OCI-LY3 (cell line): ENCODE results near the gene ABLIM3.

Source experiments
- H2AFZ ChIP-seq: fragments of 200-600, 300-600 bp; shearing (Covaris generic); 2 replicates; pipeline ENCODE4 v1.6.0; 2014; ENCODE audit warnings: antibody characterized with exemption, low read depth, low read length
- H3K27ac ChIP-seq: fragments of 200-600, 300-600 bp; sonication (generic); 2 replicates; pipeline ENCODE4 v1.5.1; 2014; ENCODE audit warnings: mild to moderate bottlenecking, low read length, moderate library complexity, mixed read lengths
- H3K27me3 ChIP-seq: fragments of 200-600, 300-600 bp; sonication (generic); 2 replicates; pipeline ENCODE4 v1.6.1; 2014; ENCODE audit warnings: low read depth, low read length, mixed read lengths
- H3K36me3 ChIP-seq: fragments of 200-600, 300-600 bp; sonication (generic); replicated peaks from 2 replicates; pipeline ENCODE3; 2014; ENCODE audit warnings: low read depth, low read length, mixed read lengths
- H3K4me1 ChIP-seq: fragments of 300-600, 200-600 bp; sonication (generic); 2 replicates; pipeline ENCODE4 v1.6.1; 2014; ENCODE audit warnings: low read length, mixed read lengths
- H3K4me2 ChIP-seq: fragments of 200-600, 300-600 bp; sonication (generic); 2 replicates; pipeline ENCODE4 v1.6.1; 2014; ENCODE audit warnings: low read length, mixed read lengths
- H3K4me3 ChIP-seq: fragments of 300-600, 200-600 bp; sonication (generic); 2 replicates; pipeline ENCODE4 v1.5.1; 2014; ENCODE audit warnings: antibody characterized with exemption, mild to moderate bottlenecking, low read length, moderate library complexity
- H3K79me2 ChIP-seq: fragments of 300-600, 200-600 bp; shearing (Covaris generic); 2 replicates; pipeline ENCODE4 v1.6.1; 2014; ENCODE audit warnings: mild to moderate bottlenecking, low read length, mixed read lengths
- H3K9ac ChIP-seq: fragments of 300-600, 200-600 bp; shearing (Covaris generic); 2 replicates; pipeline ENCODE4 v1.6.0; 2014; ENCODE audit warnings: mild to moderate bottlenecking, low read length, moderate library complexity
- H3K9me3 ChIP-seq: fragments of 200-600, 300-600 bp; shearing (Covaris generic); 2 replicates; pipeline ENCODE4 v1.6.1; 2014; ENCODE audit warnings: low read length, mixed read lengths; ENCODE audit not compliant: insufficient read depth
- H4K20me1 ChIP-seq: fragments of 200-600, 300-600 bp; sonication (generic); 2 replicates; pipeline ENCODE4 v1.6.1; 2016; ENCODE audit warnings: low read length, mixed read lengths; ENCODE audit not compliant: insufficient read depth
- CTCF ChIP-seq: fragments of 200-600, 300-600 bp; sonication (generic); IDR thresholded peaks from 2 replicates; pipeline ENCODE4 v1.5.1; 2014; ENCODE audit warnings: antibody characterized with exemption, low read length, low read depth
- EZH2phosphoT487 ChIP-seq: fragments of 200-600 bp; shearing (Covaris generic); IDR thresholded peaks from 2 replicates; pipeline ENCODE4 v1.6.1; 2018; ENCODE audit warnings: antibody characterized with exemption, mixed run types, low read depth

ABLIM3 gene

DNA sequence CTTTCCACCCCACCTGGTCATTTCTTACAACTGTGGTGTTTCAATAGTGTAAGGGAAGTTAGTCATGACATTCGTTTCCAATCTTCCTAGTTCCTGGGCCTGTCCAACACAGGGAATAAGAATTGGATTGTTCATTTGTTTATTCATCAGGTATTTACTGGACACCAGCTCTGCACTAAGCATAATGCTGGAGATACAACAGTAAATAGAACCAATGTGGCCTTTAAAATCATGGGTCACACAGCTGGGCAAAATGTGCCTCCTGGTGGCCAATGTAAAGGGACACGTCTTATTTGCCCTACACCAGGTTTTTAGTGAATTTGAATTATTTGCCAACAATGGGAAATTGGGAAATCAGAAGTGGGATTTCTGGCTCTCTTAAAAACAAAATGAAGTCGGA, 10.4 kb downstream of the ABLIM3 start:
- Histone ChIP-seq H3K4me2 (no peak overlapping the region), H3K36me3 (no peaks in the 10 kb centered on the region), H3K79me2 (no peaks in the 10 kb centered on the region), H3K4me3 (no peak overlapping the region), H3K9me3 (no peaks in the 10 kb centered on the region), H3K27me3 (peaks cover 6% of the 10 kb centered on the region; the same call in 1 of the 2 replicates), H3K27ac (no peak overlapping the region), H4K20me1 (no peaks in the 10 kb centered on the region), H2AFZ (no peak overlapping the region), H3K9ac (no peak overlapping the region), H3K4me1 (0 out of 2 replicates have a peak, but pooled peaks cover 3% of the 10 kb centered on the region)
- TF ChIP-seq CTCF (no peak), EZH2phosphoT487 (no peak)

DNA sequence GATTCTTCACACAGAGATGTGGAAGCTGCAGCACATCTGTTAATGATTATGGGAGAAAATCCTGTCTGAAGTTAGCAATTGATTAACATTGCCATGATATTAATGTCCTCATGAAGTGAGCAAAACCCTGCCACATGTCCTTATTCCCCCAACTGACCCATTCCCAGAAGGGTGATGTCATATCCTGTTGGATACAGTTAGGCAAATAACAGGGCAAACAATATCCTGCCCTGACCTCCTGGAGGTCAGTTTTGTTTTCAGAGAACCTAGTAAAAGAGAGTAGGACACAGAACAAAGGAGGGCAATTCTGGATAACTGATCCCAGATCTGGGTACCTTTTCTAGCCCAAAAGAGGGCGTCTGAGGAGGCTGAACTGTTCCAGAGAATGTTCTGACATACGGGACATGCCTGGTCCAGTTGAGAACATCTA, 11.0 kb downstream of the ABLIM3 start:
- 0 out of 2 replicates have a peak, but pooled peaks cover 3% of the 10 kb centered on the region for H3K4me1 ChIP-seq

GRCh38 chr5:149153193-149153750, 12.0 kb downstream of the ABLIM3 start:
- Histone ChIP-seq H3K4me1 (0 out of 2 replicates have a peak, but pooled peaks cover 3% of the 10 kb centered on the region), H3K27me3 (peaks cover 6% of the 10 kb centered on the region; the same call in 1 of the 2 replicates), H3K9me3 (no peaks in the 10 kb centered on the region), H3K4me3 (no peak overlapping the region), H3K4me2 (no peak overlapping the region), H3K27ac (no peak overlapping the region), H4K20me1 (no peaks in the 10 kb centered on the region), H3K36me3 (no peaks in the 10 kb centered on the region), H2AFZ (no peak overlapping the region), H3K79me2 (no peaks in the 10 kb centered on the region), H3K9ac (no peak overlapping the region)
- TF ChIP-seq CTCF (no peak), EZH2phosphoT487 (no peak)

More for the DNA sequence above, 11.0 kb downstream of the ABLIM3 start:
- Histone ChIP-seq H3K9me3 (no peaks in the 10 kb centered on the region), H3K9ac (no peak overlapping the region), H3K4me3 (no peak overlapping the region), H3K4me2 (no peak overlapping the region), H3K79me2 (no peaks in the 10 kb centered on the region), H3K36me3 (no peaks in the 10 kb centered on the region), H2AFZ (no peak overlapping the region), H4K20me1 (no peaks in the 10 kb centered on the region), H3K27ac (no peak overlapping the region), H3K27me3 (peaks cover 6% of the 10 kb centered on the region; the same call in 1 of the 2 replicates)
- TF ChIP-seq CTCF = no peak
- no peak for TF ChIP-seq EZH2phosphoT487

DNA sequence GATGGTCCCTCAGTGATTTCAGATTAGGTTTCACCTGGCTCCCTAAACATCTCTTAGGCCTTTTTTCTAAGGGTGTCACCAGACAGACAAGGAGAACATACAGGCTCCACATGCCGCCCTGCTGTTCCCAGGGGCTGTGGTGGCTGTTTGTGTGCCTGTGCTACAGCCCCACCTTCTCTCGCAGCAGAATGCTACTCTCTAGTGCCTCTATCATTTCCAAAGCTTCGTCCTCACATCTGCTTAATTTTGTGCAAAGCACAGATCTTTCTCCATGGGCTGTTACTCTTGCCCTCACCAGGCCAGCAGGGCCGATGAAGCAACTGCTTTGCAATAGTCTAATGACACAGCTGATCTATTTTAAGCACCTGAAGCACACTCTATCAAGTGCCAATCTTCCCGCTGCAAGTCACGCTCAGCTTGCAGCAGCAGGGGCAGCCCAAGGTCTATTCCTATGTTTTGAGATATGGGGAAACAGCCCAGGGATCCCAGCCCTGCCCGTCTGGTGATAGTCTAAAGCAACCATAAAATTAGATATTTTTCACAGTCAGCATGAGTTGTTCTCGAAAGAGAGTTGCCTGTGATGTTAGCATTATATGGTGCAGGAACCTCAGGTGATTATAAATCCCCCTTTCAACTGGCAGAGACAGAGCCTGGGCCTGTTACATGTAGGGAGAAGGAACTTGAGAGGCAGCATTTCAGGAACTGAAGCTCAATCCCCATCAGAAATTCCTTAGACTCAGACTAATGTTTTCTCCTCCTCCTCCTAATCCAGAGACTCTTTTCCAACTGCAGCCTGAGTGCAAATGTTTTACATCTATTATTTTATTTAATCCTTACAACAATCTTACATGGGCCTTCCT, 12.7 kb downstream of the ABLIM3 start:
- Histone ChIP-seq H3K36me3 (no peaks in the 10 kb centered on the region), H3K27ac (no peak overlapping the region), H3K9ac (no peak overlapping the region), H3K4me1 (0 out of 2 replicates have a peak, but pooled peaks cover 3% of the 10 kb centered on the region), H3K4me3 (no peak overlapping the region), H2AFZ (no peak overlapping the region), H3K27me3 (peaks cover 5% of the 10 kb centered on the region; the same call in 1 of the 2 replicates), H3K79me2 (no peaks in the 10 kb centered on the region), H3K4me2 (no peak overlapping the region), H3K9me3 (no peaks in the 10 kb centered on the region), H4K20me1 (no peaks in the 10 kb centered on the region)
- TF ChIP-seq CTCF (no peak), EZH2phosphoT487 (no peak)
